WTC11 (cell line): Measurements from ENCODE around the gene DNAI1. TPM values are rescaled to one million over a fixed set of nuclear protein-coding genes. Genes with fewer than 3 reads are reported as not detected.
A peak's percentile ranks its signal among the peaks of the same experiment; 100 is the strongest.

Experiments
- ATAC-seq: fragments of 200-7000 bp; cut with Tn5 transposase; 2 replicates; pipeline ENCODE4 v1.10.0; 2021; ENCODE audit warnings: mild to moderate bottlenecking, moderate library complexity
- CTCF ChIA-PET: fragments of 300-600 bp; sonication (Branson Sonifier 250); formaldehyde crosslinking; loops from one replicate; lab custom pipeline; 2021; ENCODE audit warnings: antibody characterized with exemption; lab: Charles Lee
- POLR2A ChIA-PET: fragments of 350-600 bp; sonication (Branson Sonifier 250); formaldehyde crosslinking; loops from one replicate; lab custom pipeline; 2021; ENCODE audit warnings: antibody characterized with exemption; lab: Charles Lee
- DNase-seq: peaks from one replicate; pipeline ENCODE4 v3.0.0; 2021; ENCODE audit warnings: low spot score
- H3K27ac Mint-ChIP-seq: 2 replicates; pipeline ENCODE4 v1.8.0; 2021; ENCODE audit warnings: mixed read lengths
- H3K27me3 Mint-ChIP-seq: 2 replicates; pipeline ENCODE4 v1.8.0; 2021; ENCODE audit warnings: low read depth, mild to moderate bottlenecking, moderate library complexity, mixed read lengths
- H3K36me3 Mint-ChIP-seq: 2 replicates; pipeline ENCODE4 v1.8.0; 2021; ENCODE audit warnings: mixed read lengths
- H3K4me1 Mint-ChIP-seq: 2 replicates; pipeline ENCODE4 v1.8.0; 2022; ENCODE audit warnings: mixed read lengths
- H3K4me3 Mint-ChIP-seq: 2 replicates; pipeline ENCODE4 v1.8.0; 2021; ENCODE audit warnings: mild to moderate bottlenecking, moderate library complexity, mixed read lengths
- H3K9me3 Mint-ChIP-seq: 2 replicates; pipeline ENCODE4 v1.8.0; 2021; ENCODE audit warnings: mixed read lengths
- ATF6 ChIP-seq: sonication (generic); formaldehyde crosslinking; IDR thresholded peaks from 2 replicates; pipeline ENCODE4 v1.8.1; 2023; ENCODE audit warnings: mild to moderate bottlenecking, missing genetic modification reagents
- CREB1 ChIP-seq: sonication (generic); formaldehyde crosslinking; IDR thresholded peaks from 2 replicates; pipeline ENCODE4 v1.8.0; 2023; ENCODE audit warnings: mild to moderate bottlenecking, missing genetic modification reagents
- CREM ChIP-seq: sonication (generic); formaldehyde crosslinking; IDR thresholded peaks from 2 replicates; pipeline ENCODE4 v1.8.1; 2022; ENCODE audit warnings: mild to moderate bottlenecking, missing genetic modification reagents, moderate library complexity
- E2F4 ChIP-seq: sonication (generic); formaldehyde crosslinking; IDR thresholded peaks from 2 replicates; pipeline ENCODE4 v1.8.1; 2022; ENCODE audit warnings: low read depth, mild to moderate bottlenecking, moderate library complexity, missing genetic modification reagents, borderline replicate concordance
- IRF2 ChIP-seq: sonication (generic); formaldehyde crosslinking; IDR thresholded peaks from 2 replicates; pipeline ENCODE4 v1.8.0; 2022; ENCODE audit warnings: low read depth, missing genetic modification reagents, borderline replicate concordance
- MAX ChIP-seq: sonication (generic); formaldehyde crosslinking; IDR thresholded peaks from 2 replicates; pipeline ENCODE4 v1.8.0; 2022; ENCODE audit warnings: mild to moderate bottlenecking, missing genetic modification reagents
- OVOL2 ChIP-seq: fragments of 250-450 bp; sonication (Bioruptor Pico); IDR thresholded peaks from 2 replicates; pipeline ENCODE4 v1.9.0; 2021; ENCODE audit warnings: mild to moderate bottlenecking, borderline replicate concordance
- RELA ChIP-seq: sonication (generic); formaldehyde crosslinking; IDR thresholded peaks from 2 replicates; pipeline ENCODE4 v1.8.1; 2022; ENCODE audit warnings: missing genetic modification reagents, mild to moderate bottlenecking, borderline replicate concordance
- RORB ChIP-seq: fragments of 250-450 bp; sonication (Bioruptor Pico); IDR thresholded peaks from 2 replicates; pipeline ENCODE4 v1.9.0; 2021; ENCODE audit warnings: mild to moderate bottlenecking
- SMAD3 ChIP-seq: sonication (generic); formaldehyde crosslinking; IDR thresholded peaks from 2 replicates; pipeline ENCODE4 v1.8.0; 2022; ENCODE audit warnings: missing genetic modification reagents, mild to moderate bottlenecking, borderline replicate concordance
- ZNF281 ChIP-seq: sonication (generic); formaldehyde crosslinking; IDR thresholded peaks from 2 replicates; pipeline ENCODE4 v1.8.0; 2023; ENCODE audit warnings: mild to moderate bottlenecking, missing genetic modification reagents
- ZNF512 ChIP-seq: sonication (generic); formaldehyde crosslinking; IDR thresholded peaks from 2 replicates; pipeline ENCODE4 v1.8.1; 2022; ENCODE audit warnings: missing genetic modification reagents, borderline replicate concordance
- total RNA-seq: library from RNA; stranded (reverse); gene quantifications from 3 replicates; pipeline ENCODE4 v1.2.3, GENCODE V29; 2021
- TF ChIP-seq, protein P1 (sequence below): sonication (generic); formaldehyde crosslinking; IDR thresholded peaks from 2 replicates; pipeline ENCODE4 v1.8.0; 2022; ENCODE audit warnings: missing genetic modification reagents
- TF ChIP-seq, protein P2 (sequence below): sonication (generic); formaldehyde crosslinking; IDR thresholded peaks from 2 replicates; pipeline ENCODE4 v1.8.0; 2022; ENCODE audit warnings: mild to moderate bottlenecking, missing genetic modification reagents
- TF ChIP-seq, protein P3 (sequence below): fragments of 250-450 bp; sonication (Bioruptor Pico); IDR thresholded peaks from 2 replicates; pipeline ENCODE4 v1.8.0; 2021; ENCODE audit warnings: mild to moderate bottlenecking
- TF ChIP-seq, protein P4 (sequence below): sonication (generic); formaldehyde crosslinking; IDR thresholded peaks from 2 replicates; pipeline ENCODE4 v1.8.1; 2023; ENCODE audit warnings: mild to moderate bottlenecking, missing genetic modification reagents, moderate library complexity
- TF ChIP-seq, protein P5 (sequence below): fragments of 250-450 bp; sonication (Bioruptor Pico); conservative IDR thresholded peaks from 2 replicates; pipeline ENCODE4 v1.9.0; 2021; ENCODE audit warnings: mild to moderate bottlenecking

DNAI1 gene
- total RNA-seq, 1 experiment from 2014 or later: 2.1 TPM

DNA sequence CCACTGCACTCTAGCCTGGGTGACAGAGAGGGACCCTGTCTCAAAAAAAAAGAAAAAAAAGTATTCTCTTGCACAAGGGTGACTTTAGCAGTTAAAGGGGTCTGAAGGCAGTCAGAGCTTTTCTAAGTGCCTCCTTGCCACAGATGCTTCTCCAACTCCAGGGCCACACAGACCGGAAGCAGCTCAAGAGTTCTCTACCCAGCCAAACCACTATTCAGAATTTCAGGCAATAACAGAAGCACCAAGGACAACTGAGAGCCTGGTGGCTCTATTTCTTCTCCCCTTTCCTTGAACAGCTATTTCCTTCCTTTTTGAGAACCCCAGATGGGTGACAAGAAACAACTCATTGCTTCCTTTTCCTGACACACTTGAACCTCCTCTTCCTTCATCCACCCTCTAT lies 2.5 kb upstream of the DNAI1 start:
- Mint-ChIP-seq H3K4me3 (0 out of 2 replicates have a peak overlapping the region, but pooled peaks have one; percentile 5), H3K36me3 (no peaks in the 10 kb centered on the region), H3K4me1 (peaks cover 26% of the 10 kb centered on the region), H3K27ac (no peak overlapping the region), H3K27me3 (peaks cover 28% of the 10 kb centered on the region), H3K9me3 (no peaks in the 10 kb centered on the region)
- DNase-seq: no peak
- ChIA-PET POLR2A (no interaction called here), CTCF (interaction anchor here (1.0 to 5.6 kb wide), 5 partner anchors 13 to 147 kb away, joined by 3 to 34 read pairs (median 8); no protein-coding TSS in a partner anchor)
- no peak for ATAC-seq
- TF ChIP-seq, protein P1, sequence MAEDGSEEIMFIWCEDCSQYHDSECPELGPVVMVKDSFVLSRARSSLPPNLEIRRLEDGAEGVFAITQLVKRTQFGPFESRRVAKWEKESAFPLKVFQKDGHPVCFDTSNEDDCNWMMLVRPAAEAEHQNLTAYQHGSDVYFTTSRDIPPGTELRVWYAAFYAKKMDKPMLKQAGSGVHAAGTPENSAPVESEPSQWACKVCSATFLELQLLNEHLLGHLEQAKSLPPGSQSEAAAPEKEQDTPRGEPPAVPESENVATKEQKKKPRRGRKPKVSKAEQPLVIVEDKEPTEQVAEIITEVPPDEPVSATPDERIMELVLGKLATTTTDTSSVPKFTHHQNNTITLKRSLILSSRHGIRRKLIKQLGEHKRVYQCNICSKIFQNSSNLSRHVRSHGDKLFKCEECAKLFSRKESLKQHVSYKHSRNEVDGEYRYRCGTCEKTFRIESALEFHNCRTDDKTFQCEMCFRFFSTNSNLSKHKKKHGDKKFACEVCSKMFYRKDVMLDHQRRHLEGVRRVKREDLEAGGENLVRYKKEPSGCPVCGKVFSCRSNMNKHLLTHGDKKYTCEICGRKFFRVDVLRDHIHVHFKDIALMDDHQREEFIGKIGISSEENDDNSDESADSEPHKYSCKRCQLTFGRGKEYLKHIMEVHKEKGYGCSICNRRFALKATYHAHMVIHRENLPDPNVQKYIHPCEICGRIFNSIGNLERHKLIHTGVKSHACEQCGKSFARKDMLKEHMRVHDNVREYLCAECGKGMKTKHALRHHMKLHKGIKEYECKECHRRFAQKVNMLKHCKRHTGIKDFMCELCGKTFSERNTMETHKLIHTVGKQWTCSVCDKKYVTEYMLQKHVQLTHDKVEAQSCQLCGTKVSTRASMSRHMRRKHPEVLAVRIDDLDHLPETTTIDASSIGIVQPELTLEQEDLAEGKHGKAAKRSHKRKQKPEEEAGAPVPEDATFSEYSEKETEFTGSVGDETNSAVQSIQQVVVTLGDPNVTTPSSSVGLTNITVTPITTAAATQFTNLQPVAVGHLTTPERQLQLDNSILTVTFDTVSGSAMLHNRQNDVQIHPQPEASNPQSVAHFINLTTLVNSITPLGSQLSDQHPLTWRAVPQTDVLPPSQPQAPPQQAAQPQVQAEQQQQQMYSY (CRISPR knock-in tag): no peak
- TF ChIP-seq ZNF512 (CRISPR knock-in tag): no peak
- no peak for TF ChIP-seq E2F4
- no peak for TF ChIP-seq IRF2 (CRISPR knock-in tag)
- TF ChIP-seq, protein P2, sequence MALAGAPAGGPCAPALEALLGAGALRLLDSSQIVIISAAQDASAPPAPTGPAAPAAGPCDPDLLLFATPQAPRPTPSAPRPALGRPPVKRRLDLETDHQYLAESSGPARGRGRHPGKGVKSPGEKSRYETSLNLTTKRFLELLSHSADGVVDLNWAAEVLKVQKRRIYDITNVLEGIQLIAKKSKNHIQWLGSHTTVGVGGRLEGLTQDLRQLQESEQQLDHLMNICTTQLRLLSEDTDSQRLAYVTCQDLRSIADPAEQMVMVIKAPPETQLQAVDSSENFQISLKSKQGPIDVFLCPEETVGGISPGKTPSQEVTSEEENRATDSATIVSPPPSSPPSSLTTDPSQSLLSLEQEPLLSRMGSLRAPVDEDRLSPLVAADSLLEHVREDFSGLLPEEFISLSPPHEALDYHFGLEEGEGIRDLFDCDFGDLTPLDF (CRISPR knock-in tag): no peak
- TF ChIP-seq, protein P3, sequence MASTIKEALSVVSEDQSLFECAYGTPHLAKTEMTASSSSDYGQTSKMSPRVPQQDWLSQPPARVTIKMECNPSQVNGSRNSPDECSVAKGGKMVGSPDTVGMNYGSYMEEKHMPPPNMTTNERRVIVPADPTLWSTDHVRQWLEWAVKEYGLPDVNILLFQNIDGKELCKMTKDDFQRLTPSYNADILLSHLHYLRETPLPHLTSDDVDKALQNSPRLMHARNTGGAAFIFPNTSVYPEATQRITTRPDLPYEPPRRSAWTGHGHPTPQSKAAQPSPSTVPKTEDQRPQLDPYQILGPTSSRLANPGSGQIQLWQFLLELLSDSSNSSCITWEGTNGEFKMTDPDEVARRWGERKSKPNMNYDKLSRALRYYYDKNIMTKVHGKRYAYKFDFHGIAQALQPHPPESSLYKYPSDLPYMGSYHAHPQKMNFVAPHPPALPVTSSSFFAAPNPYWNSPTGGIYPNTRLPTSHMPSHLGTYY (CRISPR knock-in tag): no peak
- TF ChIP-seq SMAD3 (CRISPR knock-in tag): no peak
- TF ChIP-seq ZNF281 (CRISPR knock-in tag): no peak
- TF ChIP-seq CREM (CRISPR knock-in tag): no peak
- no peak for TF ChIP-seq CREB1 (CRISPR knock-in tag)
- TF ChIP-seq RELA (CRISPR knock-in tag): no peak
- TF ChIP-seq, protein P4, sequence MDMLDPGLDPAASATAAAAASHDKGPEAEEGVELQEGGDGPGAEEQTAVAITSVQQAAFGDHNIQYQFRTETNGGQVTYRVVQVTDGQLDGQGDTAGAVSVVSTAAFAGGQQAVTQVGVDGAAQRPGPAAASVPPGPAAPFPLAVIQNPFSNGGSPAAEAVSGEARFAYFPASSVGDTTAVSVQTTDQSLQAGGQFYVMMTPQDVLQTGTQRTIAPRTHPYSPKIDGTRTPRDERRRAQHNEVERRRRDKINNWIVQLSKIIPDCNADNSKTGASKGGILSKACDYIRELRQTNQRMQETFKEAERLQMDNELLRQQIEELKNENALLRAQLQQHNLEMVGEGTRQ (CRISPR knock-in tag): no peak
- TF ChIP-seq MAX: no peak
- TF ChIP-seq OVOL2 (CRISPR knock-in tag): no peak
- no peak for TF ChIP-seq RORB (CRISPR knock-in tag)
- TF ChIP-seq, protein P5, sequence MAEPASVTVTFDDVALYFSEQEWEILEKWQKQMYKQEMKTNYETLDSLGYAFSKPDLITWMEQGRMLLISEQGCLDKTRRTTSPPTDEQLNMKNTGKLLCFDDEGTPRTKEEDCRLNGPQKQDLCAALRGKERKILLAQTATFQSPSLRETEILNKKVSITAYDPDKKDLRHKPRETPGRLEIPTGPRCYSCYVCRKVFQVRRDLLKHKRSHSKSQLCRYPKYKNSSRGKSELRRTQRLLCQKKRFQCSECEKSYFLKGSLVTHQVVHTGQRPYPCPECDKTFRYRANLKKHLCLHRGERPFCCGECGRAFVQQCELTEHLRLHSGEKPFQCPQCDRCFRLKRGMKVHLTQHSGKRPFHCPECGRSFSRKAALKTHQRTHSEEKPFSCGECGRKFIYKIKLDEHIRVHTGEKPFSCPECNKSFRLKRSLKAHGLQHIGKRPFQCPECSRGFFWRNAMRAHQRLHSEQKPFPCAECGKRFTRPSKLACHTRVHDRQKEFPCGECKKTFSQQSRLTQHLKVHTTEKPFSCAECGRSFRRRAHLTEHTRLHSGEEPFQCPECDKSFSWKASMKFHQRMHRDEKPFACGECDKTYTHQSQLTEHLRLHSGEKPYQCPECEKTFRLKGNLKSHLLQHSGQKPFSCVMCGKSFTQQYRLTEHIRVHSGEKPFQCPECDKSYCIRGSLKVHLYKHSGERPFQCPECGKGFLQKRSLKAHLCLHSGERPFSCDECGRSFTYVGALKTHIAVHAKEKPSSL (CRISPR knock-in tag): no peak
- TF ChIP-seq ATF6: no peak
